C4-2B (cell line): ENCODE measurements around the gene LBHD2.

ENCODE experiments used
- H3K27ac ChIP-seq: fragments of 450-650 bp; 2 replicates; pipeline ENCODE4 v1.5.1; 2017
- CTCF ChIP-seq: fragments of 450-650 bp; conservative IDR thresholded peaks from 2 replicates; pipeline ENCODE4 v1.5.1; 2017; ENCODE audit warnings: mild to moderate bottlenecking
- ZFX ChIP-seq: fragments of 450-650 bp; IDR thresholded peaks from 2 replicates; pipeline ENCODE4 v1.6.1; 2017

LBHD2 gene

GRCh38 chr14:103061482-103061976 is 22.5 kb upstream of the LBHD2 start:
- TF ChIP-seq ZFX (no peak), CTCF (no peak)

DNA sequence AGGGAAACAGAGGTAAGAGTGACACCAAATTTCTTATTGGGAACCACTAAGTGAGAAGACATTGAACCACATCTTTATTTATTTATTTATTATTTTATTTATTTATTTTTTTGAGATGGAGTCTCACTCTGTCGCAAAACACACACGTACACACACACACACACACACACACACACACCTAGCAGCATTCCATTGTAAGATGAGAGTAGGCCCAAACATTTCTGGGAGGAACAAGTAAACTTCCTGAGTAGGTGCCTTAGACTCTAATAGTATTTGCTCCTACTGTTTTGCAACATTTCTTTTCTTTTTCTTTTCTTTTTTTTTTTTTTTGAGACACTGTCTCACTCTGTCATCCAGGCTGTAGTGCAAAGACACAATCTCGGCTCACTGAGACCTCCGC is 19.6 kb upstream of the LBHD2 start:
- no peak overlapping the region for H3K27ac ChIP-seq
- TF ChIP-seq CTCF (no peak), ZFX (no peak)

More at GRCh38 chr14:103061482-103061976, 22.5 kb upstream of the LBHD2 start:
- no peak overlapping the region for H3K27ac ChIP-seq

DNA sequence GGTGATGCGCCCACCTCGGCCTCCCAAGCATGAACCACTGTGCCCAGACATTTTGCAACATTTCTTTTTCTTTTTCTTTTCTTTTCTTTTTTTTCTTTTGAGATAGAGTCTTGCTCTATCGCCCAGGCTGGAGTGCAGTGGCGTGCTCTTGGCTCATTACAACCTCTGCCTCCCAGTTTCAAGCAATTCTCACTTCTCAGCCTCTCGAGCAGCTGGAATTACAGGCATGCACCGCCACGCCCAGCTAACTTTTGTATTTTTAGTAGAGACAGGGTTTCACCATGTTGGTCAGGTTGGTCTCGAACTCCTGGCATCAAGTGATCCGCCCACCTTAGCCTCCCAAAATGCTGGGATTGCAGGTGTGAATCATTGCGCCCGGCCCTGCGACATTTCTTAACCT is 19.0 kb upstream of the LBHD2 start:
- H3K27ac ChIP-seq = no peak overlapping the region
- no peak for TF ChIP-seq CTCF
- no peak for TF ChIP-seq ZFX

DNA sequence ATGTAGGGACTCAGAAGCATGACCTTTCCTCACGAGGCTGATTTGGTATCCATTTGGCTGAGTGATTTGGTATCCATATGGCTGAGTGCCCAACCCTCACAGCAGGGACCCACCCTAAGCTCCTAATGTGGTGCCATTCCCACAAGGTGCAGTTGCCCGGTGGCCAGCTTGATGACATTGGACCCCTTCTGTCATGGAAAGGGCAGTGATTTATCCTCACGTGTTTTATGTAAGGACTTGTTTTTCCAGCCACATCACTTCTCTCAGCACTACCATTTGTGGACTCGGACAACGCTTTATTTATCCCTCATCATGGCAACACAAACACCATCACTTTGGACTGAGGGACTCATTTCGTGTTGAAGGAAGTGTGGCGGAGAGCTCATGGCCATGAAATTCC is 18.1 kb upstream of the LBHD2 start:
- no peak overlapping the region for H3K27ac ChIP-seq
- TF ChIP-seq CTCF (no peak), ZFX (no peak)

- TF ChIP-seq ZFX (no peak), CTCF (no peak)
- no peak overlapping the region for H3K27ac ChIP-seq
Measured at GRCh38 chr14:103066399-103066798, 17.6 kb upstream of the LBHD2 start.

DNA sequence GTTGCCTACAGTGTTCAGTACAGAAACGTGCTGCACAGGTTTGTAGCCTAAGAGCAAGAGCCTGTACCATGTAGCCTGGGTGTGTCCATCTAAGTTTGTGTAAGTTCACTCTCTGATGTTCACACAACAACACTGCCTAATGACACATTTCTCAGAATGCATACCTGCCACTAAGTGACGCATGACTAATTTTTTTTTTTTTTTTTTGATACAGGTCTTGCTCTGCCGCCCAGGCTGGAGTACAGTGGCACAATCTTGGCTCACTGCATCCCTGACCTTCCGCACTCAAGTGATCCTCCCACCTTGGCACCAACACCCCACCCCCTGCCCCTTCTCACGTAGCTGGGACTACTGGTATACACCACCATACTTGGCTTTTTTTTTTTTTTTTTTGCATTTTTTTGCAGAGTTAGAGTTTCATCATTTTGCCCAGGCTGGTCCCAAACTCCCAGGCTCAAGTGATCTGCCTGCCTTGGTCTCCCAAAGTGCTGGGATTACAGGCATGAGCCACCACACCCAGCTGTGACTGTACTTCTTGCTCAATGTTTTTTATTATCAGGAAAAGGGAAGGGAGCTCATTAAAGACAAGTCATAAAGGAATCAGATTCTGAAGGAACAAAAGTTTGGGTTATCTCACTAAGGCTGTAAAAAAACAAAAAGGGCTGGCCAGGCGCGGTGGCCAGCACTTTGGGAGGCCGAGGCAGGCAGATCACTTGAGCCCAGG is 16.6 kb upstream of the LBHD2 start:
- no peak for TF ChIP-seq CTCF
- no peak for TF ChIP-seq ZFX
- H3K27ac ChIP-seq = no peak overlapping the region

GRCh38 chr14:103068351-103069073 is 15.5 kb upstream of the LBHD2 start:
- no peak overlapping the region for H3K27ac ChIP-seq
- no peak for TF ChIP-seq ZFX
- TF ChIP-seq CTCF = no peak
